Mesenchymal stem cell (in vitro differentiated cells and primary cell): ENCODE results near the gene PTPRS.

ENCODE experiments used
- DNase-seq: peaks from one replicate; pipeline ENCODE4 v3.0.0-alpha.2; 2013
- H2AFZ ChIP-seq: one replicate; pipeline ENCODE4 v1.6.1; 2013; ENCODE audit warnings: low read depth, mild to moderate bottlenecking, control low read depth, inconsistent platforms, low read length, moderate library complexity
- H2AK5ac ChIP-seq: 2 replicates; pipeline ENCODE4 v1.6.1; 2013; ENCODE audit warnings: low read length, moderate library complexity, mild to moderate bottlenecking, inconsistent platforms; ENCODE audit not compliant: severe bottlenecking
- H2BK120ac ChIP-seq: one replicate; pipeline ENCODE4 v1.6.1; 2013; ENCODE audit warnings: low read depth, mild to moderate bottlenecking, inconsistent platforms, low read length, moderate library complexity
- H2BK12ac ChIP-seq, 2 experiments: one replicate each; pipeline ENCODE4 v1.6.1; 2013; ENCODE audit warnings: inconsistent platforms in 2 of 2, low read length in 2 of 2, mild to moderate bottlenecking in 2 of 2, moderate library complexity in 2 of 2, control low read depth in 1 of 2
- H2BK15ac ChIP-seq: one replicate; pipeline ENCODE4 v1.6.1; 2013; ENCODE audit warnings: mild to moderate bottlenecking, low read depth, inconsistent platforms; ENCODE audit not compliant: poor library complexity, severe bottlenecking
- H2BK5ac ChIP-seq: 2 replicates; pipeline ENCODE4 v1.6.1; 2013; ENCODE audit warnings: low read depth, mild to moderate bottlenecking, low read length, control low read depth, inconsistent platforms; ENCODE audit not compliant: poor library complexity, severe bottlenecking
- H3K14ac ChIP-seq, 2 experiments: one replicate each; pipeline ENCODE4 v1.6.1; 2013; ENCODE audit warnings: inconsistent platforms in 2 of 2, low read length in 2 of 2, control low read depth in 1 of 2, mild to moderate bottlenecking in 1 of 2, moderate library complexity in 1 of 2
- H3K18ac ChIP-seq, 2 experiments: one replicate each; pipeline ENCODE4 v1.6.1; 2013; ENCODE audit warnings: inconsistent platforms in 2 of 2, low read length in 2 of 2, control low read depth in 1 of 2, low read depth in 1 of 2, mild to moderate bottlenecking in 1 of 2
- H3K23ac ChIP-seq, 2 experiments: one replicate each; pipeline ENCODE4 v1.6.1; 2013; ENCODE audit warnings: inconsistent platforms in 2 of 2, low read length in 2 of 2, mild to moderate bottlenecking in 2 of 2, moderate library complexity in 2 of 2, control low read depth in 1 of 2
- H3K27ac ChIP-seq: 2 replicates; pipeline ENCODE4 v1.5.1; 2013; ENCODE audit warnings: mild to moderate bottlenecking, moderate library complexity, low read length, control low read depth, inconsistent platforms; ENCODE audit not compliant: poor library complexity, severe bottlenecking
- H3K27me3 ChIP-seq, 2 experiments: 2 replicates each; pipeline versions ENCODE4 v1.6.1 to v1.7.0; 2013; ENCODE audit warnings: low read length in 2 of 2, mild to moderate bottlenecking in 2 of 2, moderate library complexity in 2 of 2, control low read depth in 1 of 2, inconsistent platforms in 1 of 2; ENCODE audit not compliant: control insufficient read depth in 1 of 2, insufficient read depth in 1 of 2
- H3K36me3 ChIP-seq, 2 experiments: 2 replicates each; pipeline versions ENCODE4 v1.6.1 to v1.7.0; 2013; ENCODE audit warnings: low read length in 2 of 2, control low read depth in 1 of 2, inconsistent platforms in 1 of 2, low read depth in 1 of 2, mild to moderate bottlenecking in 1 of 2; ENCODE audit not compliant: insufficient read depth in 2 of 2, control insufficient read depth in 1 of 2
- H3K4ac ChIP-seq, 2 experiments: one replicate each; pipeline ENCODE4 v1.6.1; 2013; ENCODE audit warnings: inconsistent platforms in 2 of 2, low read length in 2 of 2, mild to moderate bottlenecking in 2 of 2, moderate library complexity in 2 of 2, control low read depth in 1 of 2, low read depth in 1 of 2
- H3K4me1 ChIP-seq: 2 replicates; pipeline ENCODE4 v1.6.1; 2013; ENCODE audit warnings: low read depth, low read length, control low read depth; ENCODE audit not compliant: control insufficient read depth, insufficient read depth
- H3K4me2 ChIP-seq: 2 replicates; pipeline ENCODE4 v1.6.1; 2013; ENCODE audit warnings: low read length, mild to moderate bottlenecking, inconsistent platforms; ENCODE audit not compliant: poor library complexity, severe bottlenecking
- H3K4me3 ChIP-seq, 2 experiments: 2 replicates each; pipeline versions ENCODE4 v1.5.1 to v1.7.0; 2013; ENCODE audit warnings: low read length in 2 of 2, mild to moderate bottlenecking in 2 of 2, control low read depth in 1 of 2, low read depth in 1 of 2; ENCODE audit not compliant: insufficient read depth in 1 of 2
- H3K79me1 ChIP-seq: replicated peaks from 2 replicates; pipeline ENCODE4 v1.6.1; 2013; ENCODE audit warnings: mild to moderate bottlenecking, control low read depth, low read length, inconsistent platforms; ENCODE audit not compliant: poor library complexity, severe bottlenecking
- H3K9ac ChIP-seq: 2 replicates; pipeline ENCODE4 v1.7.0; 2013; ENCODE audit warnings: mild to moderate bottlenecking, low read length, moderate library complexity
- H3K9me3 ChIP-seq: 2 replicates; pipeline ENCODE4 v1.7.0; 2013; ENCODE audit warnings: mild to moderate bottlenecking, low read length; ENCODE audit not compliant: control insufficient read depth
- H4K8ac ChIP-seq: one replicate; pipeline ENCODE4 v1.6.1; 2013; ENCODE audit warnings: inconsistent platforms, mild to moderate bottlenecking, low read length, moderate library complexity
- H4K91ac ChIP-seq: one replicate; pipeline ENCODE4 v1.6.1; 2013; ENCODE audit warnings: mild to moderate bottlenecking, low read length, inconsistent platforms
- WGBS: methylation state at CpG from one replicate; pipeline ENCODE4 v1.1.7; 2013; ENCODE audit warnings: mixed read lengths; 5-methylcytosine and 5-hydroxymethylcytosine counted together

The PTPRS gene

GRCh38 chr19:5319516-5319915 lies 21.1 kb downstream of the PTPRS start:
- no peak overlapping the region for H3K9ac ChIP-seq
- H2BK120ac ChIP-seq: no peak overlapping the region
- peaks cover under 1% of the 10 kb centered on the region for H3K9me3 ChIP-seq
- H3K4ac ChIP-seq: no peak overlapping the region
- no peaks in the 10 kb centered on the region for H3K79me1 ChIP-seq
- no peak overlapping the region for H2BK5ac ChIP-seq
- H2BK12ac ChIP-seq: no peak overlapping the region
- no peak overlapping the region for H4K8ac ChIP-seq
- peaks cover 1% of the 10 kb centered on the region for H3K4me1 ChIP-seq
- WGBS: 85% methylated on average over 9 of the region's 9 CpGs
- no peak overlapping the region for H3K27ac ChIP-seq
- H3K36me3 ChIP-seq: no peaks in the 10 kb centered on the region
- no peak overlapping the region for H3K18ac ChIP-seq
- no peak overlapping the region for H3K4me2 ChIP-seq
- H3K14ac ChIP-seq: no peak overlapping the region
- no peak overlapping the region for H3K23ac ChIP-seq
- H3K4me3 ChIP-seq: no peak overlapping the region
- no peak overlapping the region for H2BK15ac ChIP-seq
- DNase-seq: no peak
- no peak overlapping the region for H2AK5ac ChIP-seq
- no peak overlapping the region for H4K91ac ChIP-seq
- H3K27me3 ChIP-seq: peaks cover 4 to 43% of the 10 kb centered on the region in 2 experiments
- H2AFZ ChIP-seq: no peak overlapping the region

GRCh38 chr19:5318306-5318705 lies 22.3 kb downstream of the PTPRS start:
- H2AK5ac ChIP-seq: no peak overlapping the region
- no peak overlapping the region for H4K8ac ChIP-seq
- H2BK12ac ChIP-seq: no peak overlapping the region
- H2BK5ac ChIP-seq: no peak overlapping the region
- H3K27me3 ChIP-seq: peaks cover 4 to 31% of the 10 kb centered on the region in 2 experiments
- no peaks in the 10 kb centered on the region for H3K36me3 ChIP-seq
- WGBS: 88% methylated on average over 6 of the region's 6 CpGs
- H4K91ac ChIP-seq: no peak overlapping the region
- H3K23ac ChIP-seq: no peak overlapping the region
- H3K4ac ChIP-seq: no peak overlapping the region
- no peak overlapping the region for H3K9ac ChIP-seq
- H2BK120ac ChIP-seq: no peak overlapping the region
- H3K27ac ChIP-seq: no peak overlapping the region
- no peak overlapping the region for H3K4me2 ChIP-seq
- no peak overlapping the region for H2AFZ ChIP-seq
- no peak overlapping the region for H3K4me3 ChIP-seq
- H3K4me1 ChIP-seq: peaks cover 1% of the 10 kb centered on the region
- no peak overlapping the region for H3K14ac ChIP-seq
- no peak for DNase-seq
- no peaks in the 10 kb centered on the region for H3K79me1 ChIP-seq
- H3K18ac ChIP-seq: no peak overlapping the region
- no peaks in the 10 kb centered on the region for H3K9me3 ChIP-seq
- H2BK15ac ChIP-seq: no peak overlapping the region

DNA sequence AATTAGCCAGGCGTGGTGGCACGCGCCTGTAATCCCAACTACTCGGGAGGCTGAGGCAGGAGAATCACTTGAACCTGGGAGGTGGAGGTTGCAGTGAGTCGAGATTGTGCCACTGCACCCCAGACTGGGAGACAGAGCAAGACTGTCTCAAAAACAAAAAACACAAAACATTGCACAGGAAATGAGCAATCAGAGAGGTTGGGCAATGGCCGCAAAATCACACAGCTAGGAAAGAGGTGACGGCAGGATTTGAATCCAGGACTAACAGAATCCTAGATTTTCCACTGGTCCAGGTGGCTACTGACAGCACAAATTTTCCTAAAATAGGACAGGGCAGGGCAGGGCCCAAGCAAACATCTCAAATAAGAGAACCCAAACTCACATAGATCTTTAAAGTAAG lies 23.3 kb downstream of the PTPRS start:
- Histone ChIP-seq H2BK15ac (no peak overlapping the region), H4K91ac (no peak overlapping the region), H3K4ac (no peak overlapping the region), H3K23ac (no peak overlapping the region), H2AFZ (no peak overlapping the region), H3K4me1 (peaks cover 1% of the 10 kb centered on the region), H3K9me3 (no peaks in the 10 kb centered on the region), H3K14ac (no peak overlapping the region), H2BK12ac (no peak overlapping the region), H3K27ac (no peak overlapping the region), H3K4me3 (no peak overlapping the region), H2AK5ac (no peak overlapping the region), H3K9ac (no peak overlapping the region), H3K4me2 (no peak overlapping the region), H2BK5ac (no peak overlapping the region), H3K27me3 (peaks cover 4 to 27% of the 10 kb centered on the region in 2 experiments), H3K18ac (no peak overlapping the region), H4K8ac (no peak overlapping the region), H3K79me1 (no peaks in the 10 kb centered on the region), H2BK120ac (no peak overlapping the region), H3K36me3 (no peaks in the 10 kb centered on the region)
- no peak for DNase-seq
- 93% methylated on average over 7 of the region's 7 CpGs for WGBS

DNA sequence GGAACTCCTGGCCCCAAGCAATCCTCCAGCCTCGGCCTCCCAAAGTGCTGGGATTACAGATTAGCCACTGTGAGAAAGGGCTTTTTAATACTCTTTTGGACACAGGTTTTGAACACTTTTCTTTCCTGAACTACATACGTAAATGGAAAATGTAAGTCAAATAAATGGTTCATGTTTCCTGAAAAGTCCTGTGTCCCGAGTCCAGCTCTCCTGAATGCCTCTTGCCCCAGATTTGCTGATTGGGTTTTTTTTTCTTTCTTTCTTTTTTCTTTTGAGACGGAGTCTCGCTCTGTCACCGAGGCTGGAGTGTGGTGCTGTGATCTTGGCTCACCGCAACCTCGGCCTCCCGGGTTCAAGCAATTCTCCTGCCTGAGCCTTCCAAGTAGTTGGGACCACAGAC lies 24.5 kb downstream of the PTPRS start:
- Histone ChIP-seq H3K79me1 (no peaks in the 10 kb centered on the region), H2BK15ac (no peak overlapping the region), H2AFZ (no peak overlapping the region), H3K9me3 (no peaks in the 10 kb centered on the region), H3K18ac (no peak overlapping the region), H2AK5ac (no peak overlapping the region), H3K36me3 (no peaks in the 10 kb centered on the region), H4K91ac (no peak overlapping the region), H3K9ac (no peak overlapping the region), H4K8ac (no peak overlapping the region), H3K27ac (no peak overlapping the region), H3K14ac (no peak overlapping the region), H2BK12ac (no peak overlapping the region), H3K4me1 (peaks cover 1% of the 10 kb centered on the region), H3K4me3 (no peak overlapping the region), H3K27me3 (peaks cover 0 to 15% of the 10 kb centered on the region in 2 experiments), H3K23ac (no peak overlapping the region), H2BK120ac (no peak overlapping the region), H3K4ac (no peak overlapping the region), H3K4me2 (no peak overlapping the region), H2BK5ac (no peak overlapping the region)
- DNase-seq: no peak
- 91% methylated on average over 9 of the region's 9 CpGs for WGBS
